Skeletal muscle cell (primary cell): ENCODE results near the gene BTG4.

Experiments used
- DNase-seq: peaks from one replicate; pipeline ENCODE4 v3.0.0-alpha.2; 2010; ENCODE audit warnings: low read depth
- H3K4me3 ChIP-seq: 2 replicates; pipeline ENCODE4 v1.5.1; 2011; ENCODE audit warnings: low read depth, mild to moderate bottlenecking, control low read depth, low read length, moderate library complexity

The BTG4 gene

DNA sequence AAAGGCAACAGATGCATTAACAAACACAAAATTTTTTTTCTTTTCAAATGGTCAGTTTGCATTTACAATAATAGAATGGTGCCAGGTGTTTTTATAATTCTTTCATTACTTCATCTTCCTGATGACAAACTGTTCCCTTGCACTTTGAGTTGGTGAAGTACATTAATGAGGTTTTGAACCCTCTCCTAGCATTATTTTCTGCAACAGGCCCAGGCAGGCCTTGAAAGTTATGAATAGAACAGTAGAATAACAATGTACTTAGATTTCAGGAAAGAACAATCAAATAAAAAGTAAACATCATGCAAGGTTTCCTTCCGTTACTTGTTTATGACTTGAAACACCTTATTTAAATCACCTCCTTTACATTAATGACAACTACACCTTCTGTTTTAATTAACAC lies 9.6 kb downstream of the BTG4 start:
- no peak overlapping the region for H3K4me3 ChIP-seq
- no peak for DNase-seq

DNA sequence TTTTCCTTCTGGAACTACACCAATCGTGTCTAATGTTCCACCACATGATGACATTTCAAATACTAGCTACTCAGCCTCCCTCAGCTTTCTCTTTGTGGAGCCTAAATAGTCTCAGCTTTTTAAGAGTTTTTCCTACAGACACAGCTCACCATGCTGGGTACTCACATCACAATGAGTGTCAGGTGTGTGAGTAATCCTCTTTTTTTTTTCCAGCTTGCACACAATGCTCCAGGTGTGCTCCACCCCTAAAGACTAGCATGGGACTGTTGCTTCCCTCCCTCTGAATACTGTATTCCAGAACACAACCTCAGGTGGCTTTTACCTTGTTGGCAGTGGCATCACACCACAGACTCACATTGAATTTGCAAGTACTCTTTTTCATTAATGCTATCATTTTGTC lies 11.7 kb downstream of the BTG4 start:
- DNase-seq: no peak
- H3K4me3 ChIP-seq: no peak overlapping the region

DNA sequence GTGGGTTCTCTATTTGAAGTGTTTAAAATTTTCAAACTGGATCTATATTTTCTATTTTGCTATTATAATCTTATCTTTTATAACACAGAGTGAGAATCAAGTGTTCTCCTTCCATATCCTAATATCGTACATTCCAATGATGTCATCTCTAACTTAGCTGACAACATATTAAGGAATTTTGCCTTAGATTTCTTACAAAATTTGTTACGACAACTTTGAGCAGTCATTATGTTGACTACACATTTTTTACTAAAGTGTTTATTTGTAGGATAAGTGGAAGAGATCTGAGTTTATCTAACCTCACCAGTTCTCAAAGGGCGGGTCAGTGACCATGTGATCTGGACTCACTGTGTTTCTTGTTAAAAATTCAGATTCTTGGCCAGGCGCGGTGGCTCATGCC lies 12.7 kb downstream of the BTG4 start:
- H3K4me3 ChIP-seq: no peak overlapping the region
- no peak for DNase-seq

GRCh38 chr11:111494040-111494439 lies 18.1 kb downstream of the BTG4 start:
- no peak for DNase-seq
- no peak overlapping the region for H3K4me3 ChIP-seq

GRCh38 chr11:111490496-111490895 lies 21.7 kb downstream of the BTG4 start:
- no peak for DNase-seq
- H3K4me3 ChIP-seq: no peak overlapping the region

DNA sequence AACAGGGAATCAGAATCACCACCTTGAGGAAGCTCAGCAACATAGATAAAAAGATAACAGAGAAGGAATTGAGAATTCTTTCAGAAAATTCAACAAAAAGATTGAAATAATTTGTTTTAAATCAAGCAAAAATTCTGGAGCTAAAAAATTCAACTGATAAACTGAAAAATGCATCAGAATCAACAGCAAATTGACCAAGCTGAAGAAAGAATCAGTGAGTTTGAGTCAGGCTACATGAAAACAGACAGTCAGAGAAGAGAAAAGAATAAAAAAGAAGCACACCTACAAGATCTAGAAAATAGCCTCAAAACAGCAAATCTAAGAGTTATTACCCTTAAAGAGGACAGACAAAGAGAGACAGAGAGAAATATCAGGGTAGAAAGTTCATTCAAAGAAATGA lies 28.8 kb downstream of the BTG4 start:
- DNase-seq: no peak
- no peak overlapping the region for H3K4me3 ChIP-seq

DNA sequence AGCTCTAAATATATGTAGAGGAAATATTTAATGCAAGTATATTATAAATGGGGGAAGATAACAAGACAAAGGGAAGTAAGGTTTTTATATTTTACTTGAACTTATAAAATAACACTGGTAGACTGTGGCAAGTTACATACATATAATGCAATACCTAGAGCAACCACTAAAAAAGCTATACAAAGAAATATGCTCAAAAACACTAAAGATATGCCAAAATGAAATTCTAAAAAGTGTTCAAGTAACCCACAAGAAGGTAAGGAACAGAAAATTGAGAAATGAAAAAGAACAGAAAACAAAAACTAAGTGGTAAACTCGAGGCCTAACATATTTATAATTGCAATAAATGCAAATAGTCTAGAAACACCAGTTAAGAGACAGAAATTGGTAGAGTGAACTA lies 32.5 kb downstream of the BTG4 start:
- no peak for DNase-seq
- no peak overlapping the region for H3K4me3 ChIP-seq

GRCh38 chr11:111477898-111478297 lies 34.3 kb downstream of the BTG4 start:
- no peak overlapping the region for H3K4me3 ChIP-seq
- DNase-seq: no peak

DNA sequence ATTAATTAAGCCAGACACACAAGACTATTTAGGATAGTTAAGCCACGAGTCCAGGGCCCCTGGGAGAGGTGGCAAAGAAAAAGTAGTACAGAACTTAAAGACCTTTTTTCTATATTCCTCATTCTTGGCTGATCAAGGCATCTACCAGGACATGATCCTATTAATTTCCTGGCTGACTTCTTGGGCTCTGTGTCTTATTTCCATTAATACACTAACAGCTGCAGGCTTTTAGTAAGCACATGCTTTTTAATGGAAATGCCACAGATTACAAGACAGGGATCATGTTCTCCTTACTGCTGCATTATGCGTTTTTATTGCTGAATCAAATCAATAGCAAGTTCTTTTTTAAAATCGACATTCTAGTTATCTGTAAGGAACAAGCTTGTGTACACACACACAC lies 35.2 kb downstream of the BTG4 start:
- no peak for DNase-seq
- H3K4me3 ChIP-seq: no peak overlapping the region

DNA sequence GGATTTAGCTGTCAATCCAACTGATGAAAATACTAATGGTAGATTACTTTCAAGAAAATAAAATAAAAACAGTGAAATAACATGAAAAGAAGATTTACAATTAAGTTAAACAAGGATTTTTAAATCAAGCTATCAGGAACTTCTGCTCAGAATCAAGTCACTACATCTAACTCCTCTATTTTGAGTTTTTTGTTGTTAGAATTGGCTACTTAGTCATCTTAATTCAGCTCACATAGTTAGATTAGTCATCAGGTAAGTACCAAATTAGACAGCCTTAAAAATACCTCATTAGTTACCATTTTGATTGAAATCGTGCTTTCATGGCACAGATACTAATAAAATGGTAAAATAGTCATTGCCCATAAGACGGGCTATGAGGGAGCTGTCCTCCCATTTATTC lies 35.8 kb downstream of the BTG4 start:
- no peak for DNase-seq
- H3K4me3 ChIP-seq: no peak overlapping the region

GRCh38 chr11:111474432-111474831 lies 37.8 kb downstream of the BTG4 start:
- no peak overlapping the region for H3K4me3 ChIP-seq
- DNase-seq: no peak

DNA sequence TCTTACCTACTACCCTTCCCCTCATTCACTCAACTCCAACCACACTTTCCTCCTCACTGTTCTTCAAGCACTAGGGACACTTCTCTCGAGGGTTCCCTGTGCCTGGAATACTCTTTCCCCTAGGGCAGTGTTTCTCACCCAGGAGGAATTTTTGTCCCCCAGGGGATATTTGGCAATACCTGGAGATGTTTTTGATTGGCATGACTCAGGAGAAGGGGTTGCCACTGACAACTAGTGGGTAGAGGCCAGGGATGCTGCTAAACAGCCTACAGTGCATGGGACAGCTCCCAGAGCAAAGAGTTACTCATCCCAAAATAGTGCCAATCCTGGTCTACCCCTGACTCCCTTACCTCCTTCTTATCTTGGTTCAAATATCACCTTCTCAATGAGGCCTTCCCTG lies 40.0 kb downstream of the BTG4 start:
- H3K4me3 ChIP-seq: no peak overlapping the region
- DNase-seq: no peak

DNA sequence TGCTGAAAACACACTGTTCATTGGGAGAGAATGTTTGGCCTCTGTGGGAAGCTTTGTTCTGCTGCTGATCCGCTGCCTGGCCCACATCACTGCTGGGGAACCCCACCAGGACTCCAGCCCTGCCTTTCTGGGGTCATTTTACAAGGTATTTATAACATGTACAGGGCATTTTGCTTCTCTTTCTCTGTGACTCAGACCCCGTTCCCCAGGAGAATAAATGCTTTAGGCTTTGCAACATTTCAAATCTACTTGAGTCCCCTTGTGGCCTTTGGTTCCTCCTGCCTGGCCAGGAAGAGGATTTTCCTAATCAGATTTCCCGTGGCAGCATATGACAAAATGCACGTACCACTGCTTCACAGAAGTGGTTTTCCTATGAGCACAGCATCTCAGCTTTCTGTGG lies 43.0 kb downstream of the BTG4 start:
- peak; percentile 85 for DNase-seq
- no peak overlapping the region for H3K4me3 ChIP-seq

GRCh38 chr11:111466615-111467014 lies 45.6 kb downstream of the BTG4 start:
- no peak overlapping the region for H3K4me3 ChIP-seq
- DNase-seq: no peak

GRCh38 chr11:111465400-111465799 lies 46.8 kb downstream of the BTG4 start:
- peak; percentile 77 for DNase-seq
- no peak overlapping the region for H3K4me3 ChIP-seq

- H3K4me3 ChIP-seq: no peak overlapping the region
- no peak for DNase-seq
These were observed 48.9 kb downstream of the BTG4 start for GRCh38 chr11:111463276-111463675.

DNA sequence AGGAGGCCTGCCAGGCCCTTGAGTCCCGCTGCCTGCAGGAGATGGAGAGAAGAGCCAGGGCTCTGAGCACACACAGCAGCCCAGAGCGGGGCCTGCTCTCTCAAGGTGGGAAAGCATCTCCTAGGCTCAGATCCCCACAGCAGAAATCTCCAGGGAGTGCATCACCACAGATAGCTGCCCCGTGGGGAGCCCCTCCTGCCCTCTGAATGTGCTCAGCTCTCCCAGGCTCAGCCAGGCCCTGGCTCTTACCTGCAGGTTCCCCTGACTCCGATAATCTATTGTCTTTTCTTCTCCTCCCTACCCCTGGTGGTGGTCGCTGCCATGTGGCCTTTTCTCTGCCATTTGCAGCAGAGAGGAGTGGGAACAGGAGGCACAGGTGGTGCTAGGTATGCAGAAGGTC lies 49.9 kb downstream of the BTG4 start:
- H3K4me3 ChIP-seq: no peak overlapping the region
- DNase-seq: no peak

DNA sequence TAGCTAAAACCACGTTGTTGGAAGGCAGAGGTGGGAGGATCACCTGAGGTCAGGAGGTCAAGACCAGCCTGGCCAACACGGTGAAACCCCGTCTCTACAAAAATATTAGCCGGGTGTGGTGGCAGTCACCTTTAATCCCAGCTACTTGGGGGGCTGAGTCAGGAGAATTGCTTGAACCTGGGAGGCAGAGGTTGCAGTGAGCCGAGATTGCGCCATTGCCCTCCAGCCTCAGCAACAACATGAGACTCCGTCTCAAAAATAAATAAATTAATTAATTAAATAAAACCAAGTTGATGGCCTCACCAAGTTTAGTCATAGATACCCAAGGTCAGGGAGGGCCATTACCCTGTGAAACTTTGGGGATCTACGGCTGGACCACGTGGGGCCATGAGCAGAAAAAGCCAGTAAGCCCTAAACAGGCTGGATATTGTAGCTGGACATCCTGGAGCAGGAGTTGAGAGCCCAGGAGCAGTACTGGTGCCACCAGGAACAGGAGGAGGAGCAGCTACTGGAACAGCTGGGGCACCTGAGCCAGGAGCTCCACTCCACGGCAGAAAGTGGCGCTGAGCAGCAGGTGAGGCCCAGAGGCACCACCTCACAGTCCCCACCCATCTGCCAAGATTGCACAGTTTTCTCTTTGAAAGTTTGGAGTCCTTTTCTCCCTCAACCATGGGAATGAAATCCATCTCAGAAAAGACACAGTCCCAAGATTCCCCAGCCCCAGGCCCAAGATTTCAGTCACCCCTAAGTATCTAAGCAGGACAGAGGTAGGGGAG lies 50.5 kb downstream of the BTG4 start:
- no peak for DNase-seq
- H3K4me3 ChIP-seq: no peak overlapping the region

- DNase-seq: peak; percentile 70
- no peak overlapping the region for H3K4me3 ChIP-seq
These were observed 51.3 kb downstream of the BTG4 start for GRCh38 chr11:111460856-111461255.

DNA sequence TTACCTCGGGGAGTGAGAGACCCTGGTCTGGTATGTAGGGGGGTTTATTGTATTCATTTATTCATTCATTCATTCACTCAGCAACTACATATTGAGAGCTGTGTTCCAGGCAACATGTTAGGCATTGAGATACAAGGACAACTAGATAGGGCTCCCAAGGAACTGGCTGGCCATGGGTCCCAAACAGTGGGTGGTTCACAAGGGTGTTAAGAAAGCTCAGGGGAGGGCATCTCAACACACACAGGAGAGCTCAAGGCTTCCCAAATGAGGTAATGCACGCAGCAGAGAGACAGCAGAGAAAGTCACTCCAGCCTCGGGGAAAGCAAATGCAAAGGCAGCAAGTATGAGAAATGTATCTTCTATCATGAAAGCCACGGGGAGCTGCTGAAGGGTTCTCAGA lies 51.8 kb downstream of the BTG4 start:
- no peak overlapping the region for H3K4me3 ChIP-seq
- no peak for DNase-seq

DNA sequence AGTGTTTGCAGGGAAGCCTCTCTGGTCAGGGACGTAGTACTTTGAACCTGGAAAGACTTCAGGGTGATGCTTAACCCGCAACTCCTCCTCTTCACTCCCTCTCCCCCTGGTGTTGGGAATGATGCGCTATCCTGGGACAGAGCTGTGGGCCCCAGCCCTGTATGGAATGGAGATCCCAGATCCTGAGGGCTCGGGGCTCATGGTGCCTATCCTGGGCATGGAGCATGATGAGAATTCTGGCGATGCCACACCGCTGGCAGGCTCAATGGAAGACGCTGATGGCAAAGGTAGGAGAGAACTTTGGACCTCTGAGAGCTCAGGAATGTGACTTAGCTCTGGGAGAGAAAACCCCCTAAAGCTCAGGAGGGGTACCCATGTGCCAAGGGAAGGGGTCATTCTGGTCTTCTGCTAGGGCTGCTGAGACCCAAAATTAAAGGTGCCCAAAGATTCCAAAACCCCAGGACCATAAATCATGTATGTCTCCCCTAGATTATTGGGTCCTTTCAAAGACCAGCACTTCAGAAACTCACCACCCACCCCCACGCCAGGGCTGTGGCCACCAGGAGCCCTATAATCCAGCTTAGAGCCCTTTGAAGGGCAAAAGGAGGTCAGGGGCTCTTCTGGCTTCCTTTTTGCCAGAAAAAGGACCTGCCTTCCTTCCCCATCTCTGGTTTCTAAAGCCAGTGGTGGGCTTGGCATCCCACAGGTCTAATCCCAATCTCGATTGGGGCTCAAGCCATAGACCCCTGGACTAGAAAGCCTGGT lies 52.5 kb downstream of the BTG4 start:
- H3K4me3 ChIP-seq: no peak overlapping the region

More for the DNA sequence above, 52.5 kb downstream of the BTG4 start:
- no peak for DNase-seq
